Measurements from ENCODE around the gene RABEP1.

DNA sequence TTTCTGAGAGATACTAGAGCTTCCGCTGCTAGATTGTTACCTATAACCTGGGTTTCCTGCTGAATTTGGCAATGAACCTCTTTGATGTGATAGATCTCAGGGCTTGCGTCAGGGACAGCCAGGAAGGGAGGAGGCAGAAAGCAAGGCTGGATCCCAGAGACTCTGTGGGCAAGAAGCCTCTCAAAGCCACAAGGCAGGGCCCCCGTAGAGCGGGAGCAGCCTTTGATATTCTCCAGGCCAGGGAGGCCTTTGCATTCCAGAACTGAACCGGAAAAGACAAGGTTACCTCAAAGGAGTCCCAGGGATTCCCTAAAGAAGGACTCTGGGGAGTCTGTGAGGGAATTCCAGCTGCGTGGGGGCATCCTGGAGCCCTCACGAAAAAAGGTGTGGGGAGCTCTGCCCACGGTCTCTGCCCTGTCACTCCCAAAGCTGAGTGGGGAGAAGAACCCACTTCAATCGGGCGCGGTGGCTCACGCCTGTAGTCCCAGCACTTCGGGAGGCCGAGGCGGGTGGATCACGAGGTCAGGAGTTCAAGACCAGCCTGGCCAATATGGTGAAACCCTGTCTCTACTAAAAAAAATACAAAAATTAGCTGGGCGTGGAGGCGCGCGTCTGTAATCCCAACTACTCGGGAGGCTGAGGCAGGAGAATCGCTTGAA lies 33.1 kb upstream of the RABEP1 start:
- TF ChIP-seq, protein P1, sequence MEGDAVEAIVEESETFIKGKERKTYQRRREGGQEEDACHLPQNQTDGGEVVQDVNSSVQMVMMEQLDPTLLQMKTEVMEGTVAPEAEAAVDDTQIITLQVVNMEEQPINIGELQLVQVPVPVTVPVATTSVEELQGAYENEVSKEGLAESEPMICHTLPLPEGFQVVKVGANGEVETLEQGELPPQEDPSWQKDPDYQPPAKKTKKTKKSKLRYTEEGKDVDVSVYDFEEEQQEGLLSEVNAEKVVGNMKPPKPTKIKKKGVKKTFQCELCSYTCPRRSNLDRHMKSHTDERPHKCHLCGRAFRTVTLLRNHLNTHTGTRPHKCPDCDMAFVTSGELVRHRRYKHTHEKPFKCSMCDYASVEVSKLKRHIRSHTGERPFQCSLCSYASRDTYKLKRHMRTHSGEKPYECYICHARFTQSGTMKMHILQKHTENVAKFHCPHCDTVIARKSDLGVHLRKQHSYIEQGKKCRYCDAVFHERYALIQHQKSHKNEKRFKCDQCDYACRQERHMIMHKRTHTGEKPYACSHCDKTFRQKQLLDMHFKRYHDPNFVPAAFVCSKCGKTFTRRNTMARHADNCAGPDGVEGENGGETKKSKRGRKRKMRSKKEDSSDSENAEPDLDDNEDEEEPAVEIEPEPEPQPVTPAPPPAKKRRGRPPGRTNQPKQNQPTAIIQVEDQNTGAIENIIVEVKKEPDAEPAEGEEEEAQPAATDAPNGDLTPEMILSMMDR (IDR thresholded peaks at IDR 0.05), result no peak
- no peak for TF ChIP-seq POLR2AphosphoS5 (IDR thresholded peaks at IDR 0.05; ENCODE audit: insufficient read depth in 1 of 2, low read depth in 1 of 2)
